Epithelial cell of esophagus (primary cell): ENCODE results near the gene ME1.
A peak's percentile ranks its signal among the peaks of the same experiment; 100 is the strongest.

Experiments
- DNase-seq: peaks from one replicate; pipeline ENCODE4 v3.0.0; 2010; ENCODE audit warnings: low read depth
- H3K4me3 ChIP-seq: 2 replicates; pipeline ENCODE4 v1.5.1; 2011; ENCODE audit warnings: mild to moderate bottlenecking, low read length, control low read depth
- CTCF ChIP-seq: IDR thresholded peaks from 2 replicates; pipeline ENCODE4 v1.5.1; 2011; ENCODE audit warnings: low read depth, mild to moderate bottlenecking, low read length, control low read depth, inconsistent platforms; ENCODE audit not compliant: insufficient read depth; ENCODE audit errors: missing control alignments

Gene ME1

GRCh38 chr6:83417880-83418663 is 12.8 kb downstream of the ME1 start:
- TF ChIP-seq CTCF = peak; percentile 77
- peak; percentile 72 for DNase-seq

GRCh38 chr6:83413068-83413467 is 17.8 kb downstream of the ME1 start:
- DNase-seq = no peak
- no peak for TF ChIP-seq CTCF

More at GRCh38 chr6:83417880-83418663, 12.8 kb downstream of the ME1 start:
- no peak overlapping the region for H3K4me3 ChIP-seq

GRCh38 chr6:83411731-83412130 is 19.1 kb downstream of the ME1 start:
- TF ChIP-seq CTCF = no peak
- no peak overlapping the region for H3K4me3 ChIP-seq
- no peak for DNase-seq

More at GRCh38 chr6:83413068-83413467, 17.8 kb downstream of the ME1 start:
- H3K4me3 ChIP-seq = no peak overlapping the region

- no peak for DNase-seq
- H3K4me3 ChIP-seq = no peak overlapping the region
Observed at GRCh38 chr6:83403191-83403590, 27.7 kb downstream of the ME1 start.

GRCh38 chr6:83389606-83390005 is 41.2 kb downstream of the ME1 start:
- DNase-seq = no peak
- no peak overlapping the region for H3K4me3 ChIP-seq
- no peak for TF ChIP-seq CTCF

More at GRCh38 chr6:83403191-83403590, 27.7 kb downstream of the ME1 start:
- no peak for TF ChIP-seq CTCF

- no peak for TF ChIP-seq CTCF
- no peak overlapping the region for H3K4me3 ChIP-seq
- DNase-seq = no peak
Observed at GRCh38 chr6:83385473-83385872, 45.4 kb downstream of the ME1 start.

- H3K4me3 ChIP-seq = no peak overlapping the region
- DNase-seq = no peak
- TF ChIP-seq CTCF = no peak
Observed at GRCh38 chr6:83384751-83385150, 46.1 kb downstream of the ME1 start.
